Activated gamma-delta T cell treated with anti-CD3 and anti-CD28 coated beads, Interleukin-2, amount 50 U/mL, for 16 hours (primary cell): Measurements from ENCODE around the gene PAGE3.

Experiments used
- DNase-seq: peaks from one replicate; pipeline ENCODE4 v3.0.0-alpha.2; 2020; ENCODE audit warnings: low read depth

PAGE3 gene

GRCh38 chrX:55264816-55265215 is at the start of gene PAGE3:
Gene PAGE3 (minus strand): TSS chrX:55264916. CDS start chrX:55263903, 1,013 bp downstream.
- no peak for DNase-seq

GRCh38 chrX:55312655-55313054 is 47.9 kb upstream of the PAGE3 start:
- no peak for DNase-seq

GRCh38 chrX:55290963-55291362 is 26.2 kb upstream of the PAGE3 start:
- no peak for DNase-seq

GRCh38 chrX:55279832-55280231 is 15.1 kb upstream of the PAGE3 start:
- DNase-seq: no peak

- DNase-seq: no peak
Measured at GRCh38 chrX:55260806-55261205, 3.9 kb downstream of the PAGE3 start.

- DNase-seq: no peak
Measured at GRCh38 chrX:55253528-55253927, 11.2 kb downstream of the PAGE3 start.

GRCh38 chrX:55240788-55241340 is 23.9 kb downstream of the PAGE3 start:
- DNase-seq: no peak

- DNase-seq: no peak
Measured at GRCh38 chrX:55220119-55220794, 44.5 kb downstream of the PAGE3 start, which contains the start of gene PAGE5. Gene PAGE5 (plus strand): TSS chrX:55220346. CDS start chrX:55221383, 1,037 bp downstream.

- no peak for DNase-seq
Measured at GRCh38 chrX:55213381-55213780, 51.3 kb downstream of the PAGE3 start.

GRCh38 chrX:55210931-55211677 is 53.6 kb downstream of the PAGE3 start:
- no peak for DNase-seq
